ENCODE measurements around the gene LRRC1. TPM values are rescaled to one million over a fixed set of nuclear protein-coding genes. Genes with fewer than 3 reads are reported as not detected.

Gene LRRC1
- total RNA-seq, 1 donor from 2014 or later: 14.3 TPM

DNA sequence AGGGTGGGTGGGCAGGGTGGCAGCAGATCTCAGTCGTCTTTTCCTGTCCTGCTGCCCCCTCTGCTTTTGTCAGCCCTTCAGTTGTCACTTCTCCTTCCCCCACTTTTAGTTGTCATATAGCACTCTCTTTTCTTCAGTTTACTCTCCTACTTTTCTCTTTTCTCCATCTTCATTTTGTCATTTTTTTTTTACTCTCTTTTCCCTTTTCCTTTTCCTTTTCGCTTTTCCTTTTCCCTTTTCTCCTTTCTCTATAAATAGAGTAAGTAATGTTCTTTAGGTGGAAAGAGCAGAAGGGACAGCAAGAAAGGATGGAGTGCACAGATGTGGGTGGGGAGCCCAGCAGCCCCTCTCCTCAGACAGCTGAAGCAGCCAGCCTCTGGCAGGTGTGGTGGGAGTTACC lies 108.6 kb downstream of the LRRC1 start:
- TF ChIP-seq EZH2 (IDR thresholded peaks at IDR 0.05; ENCODE audit: insufficient read depth, low read length) (no peak), CTCF (IDR thresholded peaks at IDR 0.05; ENCODE audit: insufficient read depth, low read depth, low read length) (no peak)
- DNase-seq (ENCODE audit: low read depth): no peak
- no peaks in the 10 kb centered on the region for H3K79me2 ChIP-seq (ENCODE audit: insufficient read depth, low read length)
- no peak overlapping the region for H2AFZ ChIP-seq (ENCODE audit: low read depth, low read length)
- H3K4me1 Mint-ChIP-seq (ENCODE audit: low read depth, unreplicated experiment): peaks cover 7% of the 10 kb centered on the region
- no peak for FAIRE-seq
- H3K4me3 Mint-ChIP-seq (ENCODE audit: unreplicated experiment): no peak overlapping the region
- H3K27ac ChIP-seq (ENCODE audit: low read depth, low read length): no peak overlapping the region
- no peaks in the 10 kb centered on the region for H3K36me3 ChIP-seq (ENCODE audit: insufficient read depth, low read length)
- H3K27ac Mint-ChIP-seq (ENCODE audit: unreplicated experiment): no peak overlapping the region
- H3K4me1 ChIP-seq (ENCODE audit: insufficient read depth, low read length): no peaks in the 10 kb centered on the region
- no peaks in the 10 kb centered on the region for H4K20me1 ChIP-seq (ENCODE audit: insufficient read depth, low read length)
- peaks cover 12% of the 10 kb centered on the region for H3K36me3 Mint-ChIP-seq (ENCODE audit: low read depth, unreplicated experiment)
- H3K9me3 ChIP-seq (ENCODE audit: insufficient read depth, low read depth, low read length): no peaks in the 10 kb centered on the region
- H3K4me3 ChIP-seq (ENCODE audit: insufficient read depth, low read depth, low read length): no peak overlapping the region
- no peaks in the 10 kb centered on the region for H3K27me3 ChIP-seq (ENCODE audit: insufficient read depth, low read length)
- no peaks in the 10 kb centered on the region for H3K27me3 Mint-ChIP-seq (ENCODE audit: low read depth, unreplicated experiment)
- no peak overlapping the region for H3K9ac ChIP-seq (ENCODE audit: low read length)
- no peak overlapping the region for H3K4me2 ChIP-seq (ENCODE audit: low read length)
- no peaks in the 10 kb centered on the region for H3K9me3 Mint-ChIP-seq (ENCODE audit: unreplicated experiment)

DNA sequence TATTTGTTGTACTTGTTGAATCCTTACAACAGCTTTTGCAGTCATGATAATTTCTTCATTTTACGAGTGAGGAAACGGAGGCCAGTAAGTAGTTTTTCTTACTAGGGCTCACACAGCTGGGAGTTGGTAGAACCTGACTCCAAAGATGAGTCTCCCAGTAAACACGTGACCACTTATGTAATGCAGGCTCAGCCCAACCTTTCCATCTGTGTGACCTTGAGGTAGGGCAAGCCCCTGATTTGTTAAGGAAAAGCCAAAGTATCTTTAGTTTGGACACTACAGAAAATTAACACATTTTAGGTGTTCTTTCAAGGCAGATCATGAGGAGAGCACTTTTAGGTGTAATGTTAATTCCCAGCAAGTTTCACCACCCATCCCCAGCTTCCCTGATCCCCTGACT lies 111.3 kb downstream of the LRRC1 start:
- H3K4me3 Mint-ChIP-seq (ENCODE audit: unreplicated experiment): no peak overlapping the region
- TF ChIP-seq EZH2 (IDR thresholded peaks at IDR 0.05; ENCODE audit: insufficient read depth, low read length) (no peak), CTCF (IDR thresholded peaks at IDR 0.05; ENCODE audit: insufficient read depth, low read depth, low read length) (no peak)

DNA sequence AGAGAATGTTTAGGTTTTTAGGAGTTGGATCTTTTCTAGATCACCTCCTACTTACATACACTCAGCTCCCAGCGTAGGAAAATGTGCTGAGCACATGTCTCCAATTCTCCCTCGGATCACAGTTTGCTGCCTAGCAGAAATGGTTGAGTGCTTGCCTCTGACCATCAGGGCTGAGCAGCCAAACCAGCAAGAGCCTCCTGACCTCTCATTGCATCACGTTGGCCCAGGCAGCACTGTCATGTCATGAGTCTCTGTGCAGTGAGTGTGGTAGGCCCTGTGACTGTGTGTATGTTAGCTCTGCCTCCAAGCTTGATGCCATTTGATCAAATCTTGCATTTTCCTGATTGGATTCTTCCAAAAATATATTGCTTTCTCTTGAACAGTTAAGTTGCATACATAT lies 112.0 kb downstream of the LRRC1 start:
- Histone ChIP-seq H3K27ac (ENCODE audit: low read depth, low read length) (no peak overlapping the region), H4K20me1 (ENCODE audit: insufficient read depth, low read length) (no peaks in the 10 kb centered on the region), H3K4me1 (ENCODE audit: insufficient read depth, low read length) (no peaks in the 10 kb centered on the region), H3K9ac (ENCODE audit: low read length) (no peak overlapping the region), H3K9me3 (ENCODE audit: insufficient read depth, low read depth, low read length) (no peaks in the 10 kb centered on the region), H2AFZ (ENCODE audit: low read depth, low read length) (no peak overlapping the region), H3K27me3 (ENCODE audit: insufficient read depth, low read length) (no peaks in the 10 kb centered on the region), H3K36me3 (ENCODE audit: insufficient read depth, low read length) (no peaks in the 10 kb centered on the region), H3K79me2 (ENCODE audit: insufficient read depth, low read length) (no peaks in the 10 kb centered on the region), H3K4me3 (ENCODE audit: insufficient read depth, low read depth, low read length) (no peak overlapping the region), H3K4me2 (ENCODE audit: low read length) (no peak overlapping the region)
- no peak overlapping the region for H3K27ac Mint-ChIP-seq (ENCODE audit: unreplicated experiment)
- H3K27me3 Mint-ChIP-seq (ENCODE audit: low read depth, unreplicated experiment): no peaks in the 10 kb centered on the region
- H3K36me3 Mint-ChIP-seq (ENCODE audit: low read depth, unreplicated experiment): peaks cover 9% of the 10 kb centered on the region
- TF ChIP-seq EZH2 (IDR thresholded peaks at IDR 0.05; ENCODE audit: insufficient read depth, low read length): no peak
- TF ChIP-seq CTCF (IDR thresholded peaks at IDR 0.05; ENCODE audit: insufficient read depth, low read depth, low read length): no peak
- FAIRE-seq (no peak), DNase-seq (ENCODE audit: low read depth) (no peak)
- no peaks in the 10 kb centered on the region for H3K4me1 Mint-ChIP-seq (ENCODE audit: low read depth, unreplicated experiment)
- H3K9me3 Mint-ChIP-seq (ENCODE audit: unreplicated experiment): no peaks in the 10 kb centered on the region
- H3K4me3 Mint-ChIP-seq (ENCODE audit: unreplicated experiment): no peak overlapping the region

More for the DNA sequence above, 111.3 kb downstream of the LRRC1 start:
- Histone ChIP-seq H4K20me1 (ENCODE audit: insufficient read depth, low read length) (no peaks in the 10 kb centered on the region), H3K36me3 (ENCODE audit: insufficient read depth, low read length) (no peaks in the 10 kb centered on the region), H3K4me2 (ENCODE audit: low read length) (no peak overlapping the region), H3K27ac (ENCODE audit: low read depth, low read length) (no peak overlapping the region), H3K79me2 (ENCODE audit: insufficient read depth, low read length) (no peaks in the 10 kb centered on the region), H3K4me1 (ENCODE audit: insufficient read depth, low read length) (no peaks in the 10 kb centered on the region), H3K9me3 (ENCODE audit: insufficient read depth, low read depth, low read length) (no peaks in the 10 kb centered on the region), H3K4me3 (ENCODE audit: insufficient read depth, low read depth, low read length) (no peak overlapping the region), H3K27me3 (ENCODE audit: insufficient read depth, low read length) (no peaks in the 10 kb centered on the region), H2AFZ (ENCODE audit: low read depth, low read length) (no peak overlapping the region), H3K9ac (ENCODE audit: low read length) (no peak overlapping the region)
- Mint-ChIP-seq H3K9me3 (ENCODE audit: unreplicated experiment) (no peaks in the 10 kb centered on the region), H3K4me1 (ENCODE audit: low read depth, unreplicated experiment) (no peaks in the 10 kb centered on the region), H3K27ac (ENCODE audit: unreplicated experiment) (no peak overlapping the region), H3K36me3 (ENCODE audit: low read depth, unreplicated experiment) (peaks cover 10% of the 10 kb centered on the region), H3K27me3 (ENCODE audit: low read depth, unreplicated experiment) (no peaks in the 10 kb centered on the region)
- DNase-seq (ENCODE audit: low read depth) (no peak), FAIRE-seq (no peak)

Data from astrocyte (in vitro differentiated cells and primary cell).